Measurements from ENCODE around the gene CD101. TPM values are rescaled to one million over a fixed set of nuclear protein-coding genes. Genes with fewer than 3 reads are reported as not detected.

The CD101 gene
- total and polyA plus RNA-seq, 2 experiments from 2014 or later, result 1.2 to 1.3 TPM

DNA sequence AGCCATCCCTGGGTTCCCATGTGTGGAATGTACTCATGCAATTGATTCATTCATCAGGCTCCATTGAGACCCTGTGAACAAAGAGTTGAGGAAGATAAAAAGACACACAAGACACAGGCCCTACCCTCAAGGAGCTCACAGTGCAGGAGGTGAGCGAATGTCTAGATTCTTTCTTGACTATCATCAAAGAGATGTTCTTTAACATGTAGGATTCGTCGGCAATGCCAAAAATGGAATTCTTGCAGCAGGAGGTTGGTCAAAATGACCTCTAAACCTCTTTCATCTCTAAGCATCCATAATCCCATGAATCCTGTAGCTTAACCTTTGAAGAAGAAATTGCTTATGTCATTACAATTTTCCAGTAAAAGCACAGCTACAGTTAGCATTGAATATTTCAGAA lies 30.7 kb downstream of the CD101 start:
- Histone ChIP-seq H3K27me3 (ENCODE audit: insufficient read depth) (no peaks in the 10 kb centered on the region), H3F3A (replicated peaks; ENCODE audit: low read depth) (no peaks in the 10 kb centered on the region), H3K4me3 (no peak overlapping the region), H3K4me2 (no peak overlapping the region), H3K36me3 (ENCODE audit: insufficient read depth) (no peaks in the 10 kb centered on the region), H3K4me1 (ENCODE audit: insufficient read depth) (no peaks in the 10 kb centered on the region), H3K27ac (ENCODE audit: low read depth) (no peak overlapping the region), H3K9me2 (ENCODE audit: insufficient read depth) (no peaks in the 10 kb centered on the region), H3K79me2 (replicated peaks; ENCODE audit: insufficient read depth) (no peaks in the 10 kb centered on the region), H4K20me1 (replicated peaks; ENCODE audit: insufficient read depth) (no peaks in the 10 kb centered on the region), H2AFZ (no peak overlapping the region)
- TF ChIP-seq, protein P1, sequence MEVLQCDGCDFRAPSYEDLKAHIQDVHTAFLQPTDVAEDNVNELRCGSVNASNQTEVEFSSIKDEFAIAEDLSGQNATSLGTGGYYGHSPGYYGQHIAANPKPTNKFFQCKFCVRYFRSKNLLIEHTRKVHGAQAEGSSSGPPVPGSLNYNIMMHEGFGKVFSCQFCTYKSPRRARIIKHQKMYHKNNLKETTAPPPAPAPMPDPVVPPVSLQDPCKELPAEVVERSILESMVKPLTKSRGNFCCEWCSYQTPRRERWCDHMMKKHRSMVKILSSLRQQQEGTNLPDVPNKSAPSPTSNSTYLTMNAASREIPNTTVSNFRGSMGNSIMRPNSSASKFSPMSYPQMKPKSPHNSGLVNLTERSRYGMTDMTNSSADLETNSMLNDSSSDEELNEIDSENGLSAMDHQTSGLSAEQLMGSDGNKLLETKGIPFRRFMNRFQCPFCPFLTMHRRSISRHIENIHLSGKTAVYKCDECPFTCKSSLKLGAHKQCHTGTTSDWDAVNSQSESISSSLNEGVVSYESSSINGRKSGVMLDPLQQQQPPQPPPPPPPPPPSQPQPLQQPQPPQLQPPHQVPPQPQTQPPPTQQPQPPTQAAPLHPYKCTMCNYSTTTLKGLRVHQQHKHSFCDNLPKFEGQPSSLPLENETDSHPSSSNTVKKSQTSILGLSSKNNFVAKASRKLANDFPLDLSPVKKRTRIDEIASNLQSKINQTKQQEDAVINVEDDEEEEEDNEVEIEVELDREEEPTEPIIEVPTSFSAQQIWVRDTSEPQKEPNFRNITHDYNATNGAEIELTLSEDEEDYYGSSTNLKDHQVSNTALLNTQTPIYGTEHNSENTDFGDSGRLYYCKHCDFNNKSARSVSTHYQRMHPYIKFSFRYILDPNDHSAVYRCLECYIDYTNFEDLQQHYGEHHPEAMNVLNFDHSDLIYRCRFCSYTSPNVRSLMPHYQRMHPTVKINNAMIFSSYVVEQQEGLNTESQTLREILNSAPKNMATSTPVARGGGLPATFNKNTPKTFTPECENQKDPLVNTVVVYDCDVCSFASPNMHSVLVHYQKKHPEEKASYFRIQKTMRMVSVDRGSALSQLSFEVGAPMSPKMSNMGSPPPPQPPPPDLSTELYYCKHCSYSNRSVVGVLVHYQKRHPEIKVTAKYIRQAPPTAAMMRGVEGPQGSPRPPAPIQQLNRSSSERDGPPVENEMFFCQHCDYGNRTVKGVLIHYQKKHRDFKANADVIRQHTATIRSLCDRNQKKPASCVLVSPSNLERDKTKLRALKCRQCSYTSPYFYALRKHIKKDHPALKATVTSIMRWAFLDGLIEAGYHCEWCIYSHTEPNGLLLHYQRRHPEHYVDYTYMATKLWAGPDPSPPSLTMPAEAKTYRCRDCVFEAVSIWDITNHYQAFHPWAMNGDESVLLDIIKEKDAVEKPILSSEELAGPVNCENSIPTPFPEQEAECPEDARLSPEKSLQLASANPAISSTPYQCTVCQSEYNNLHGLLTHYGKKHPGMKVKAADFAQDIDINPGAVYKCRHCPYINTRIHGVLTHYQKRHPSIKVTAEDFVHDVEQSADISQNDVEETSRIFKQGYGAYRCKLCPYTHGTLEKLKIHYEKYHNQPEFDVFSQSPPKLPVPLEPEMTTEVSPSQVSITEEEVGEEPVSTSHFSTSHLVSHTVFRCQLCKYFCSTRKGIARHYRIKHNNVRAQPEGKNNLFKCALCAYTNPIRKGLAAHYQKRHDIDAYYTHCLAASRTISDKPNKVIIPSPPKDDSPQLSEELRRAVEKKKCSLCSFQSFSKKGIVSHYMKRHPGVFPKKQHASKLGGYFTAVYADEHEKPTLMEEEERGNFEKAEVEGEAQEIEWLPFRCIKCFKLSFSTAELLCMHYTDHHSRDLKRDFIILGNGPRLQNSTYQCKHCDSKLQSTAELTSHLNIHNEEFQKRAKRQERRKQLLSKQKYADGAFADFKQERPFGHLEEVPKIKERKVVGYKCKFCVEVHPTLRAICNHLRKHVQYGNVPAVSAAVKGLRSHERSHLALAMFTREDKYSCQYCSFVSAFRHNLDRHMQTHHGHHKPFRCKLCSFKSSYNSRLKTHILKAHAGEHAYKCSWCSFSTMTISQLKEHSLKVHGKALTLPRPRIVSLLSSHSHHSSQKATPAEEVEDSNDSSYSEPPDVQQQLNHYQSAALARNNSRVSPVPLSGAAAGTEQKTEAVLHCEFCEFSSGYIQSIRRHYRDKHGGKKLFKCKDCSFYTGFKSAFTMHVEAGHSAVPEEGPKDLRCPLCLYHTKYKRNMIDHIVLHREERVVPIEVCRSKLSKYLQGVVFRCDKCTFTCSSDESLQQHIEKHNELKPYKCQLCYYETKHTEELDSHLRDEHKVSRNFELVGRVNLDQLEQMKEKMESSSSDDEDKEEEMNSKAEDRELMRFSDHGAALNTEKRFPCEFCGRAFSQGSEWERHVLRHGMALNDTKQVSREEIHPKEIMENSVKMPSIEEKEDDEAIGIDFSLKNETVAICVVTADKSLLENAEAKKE (CRISPR knock-in tag; IDR thresholded peaks at IDR 0.05), result no peak
- TF ChIP-seq ZNF114 (CRISPR knock-in tag; IDR thresholded peaks at IDR 0.05), result no peak
- TF ChIP-seq JUNB (IDR thresholded peaks at IDR 0.05; ENCODE audit: unreplicated experiment), result no peak
- TF ChIP-seq CREB1 (CRISPR knock-in tag; IDR thresholded peaks at IDR 0.05; ENCODE audit: low read depth), result no peak
- TF ChIP-seq, protein P2, sequence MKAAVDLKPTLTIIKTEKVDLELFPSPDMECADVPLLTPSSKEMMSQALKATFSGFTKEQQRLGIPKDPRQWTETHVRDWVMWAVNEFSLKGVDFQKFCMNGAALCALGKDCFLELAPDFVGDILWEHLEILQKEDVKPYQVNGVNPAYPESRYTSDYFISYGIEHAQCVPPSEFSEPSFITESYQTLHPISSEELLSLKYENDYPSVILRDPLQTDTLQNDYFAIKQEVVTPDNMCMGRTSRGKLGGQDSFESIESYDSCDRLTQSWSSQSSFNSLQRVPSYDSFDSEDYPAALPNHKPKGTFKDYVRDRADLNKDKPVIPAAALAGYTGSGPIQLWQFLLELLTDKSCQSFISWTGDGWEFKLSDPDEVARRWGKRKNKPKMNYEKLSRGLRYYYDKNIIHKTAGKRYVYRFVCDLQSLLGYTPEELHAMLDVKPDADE (IDR thresholded peaks at IDR 0.05), result no peak
- TF ChIP-seq POLR2AphosphoS5 (IDR thresholded peaks at IDR 0.05; ENCODE audit: low read depth), result no peak
- no peaks in the 10 kb centered on the region for H3K27me3 Mint-ChIP-seq (ENCODE audit: insufficient read depth, low read depth, poor library complexity)
- peaks cover 16% of the 10 kb centered on the region for H3K4me1 Mint-ChIP-seq
- no peak overlapping the region for H3K27ac Mint-ChIP-seq
- DNase-seq (ENCODE audit: low spot score) (no peak), ATAC-seq (no peak)
- H3K36me3 Mint-ChIP-seq (ENCODE audit: low read depth), result no peaks in the 10 kb centered on the region
- no peaks in the 10 kb centered on the region; the same call in 2 of the 3 replicates for H3K9me3 Mint-ChIP-seq
- H3K4me3 Mint-ChIP-seq, result no peak overlapping the region

Measured in GM23338 (cell line).